Neural cell (in vitro differentiated cells): Measurements from ENCODE around the gene AGRN.

ENCODE experiments used
- EP300 ChIP-seq: fragments of 450-650 bp; conservative IDR thresholded peaks from 2 replicates; pipeline ENCODE4 v1.6.1; 2014; ENCODE audit warnings: antibody characterized with exemption, mild to moderate bottlenecking, moderate library complexity; ENCODE audit not compliant: poor library complexity, severe bottlenecking
- EZH2 ChIP-seq: fragments of 200-600, 300-800 bp; shearing (Covaris generic), sonication (generic); IDR thresholded peaks from 2 replicates; pipeline ENCODE4 v1.6.1; 2014; ENCODE audit warnings: antibody characterized with exemption, low read length, borderline replicate concordance, mild to moderate bottlenecking; ENCODE audit not compliant: insufficient read depth, poor library complexity, severe bottlenecking
- POLR2AphosphoS5 ChIP-seq: IDR thresholded peaks from 2 replicates; pipeline ENCODE4 v1.6.1; 2012
- TF ChIP-seq, protein P1 (sequence below): fragments of 450-650 bp; IDR thresholded peaks from 2 replicates; pipeline ENCODE4 v1.5.1; 2014; ENCODE audit warnings: antibody characterized with exemption, mild to moderate bottlenecking, moderate library complexity; ENCODE audit not compliant: poor library complexity, severe bottlenecking
- TF ChIP-seq, protein P2 (sequence below): IDR thresholded peaks from 2 replicates; pipeline ENCODE4 v1.6.1; 2012; ENCODE audit warnings: borderline replicate concordance

DNA sequence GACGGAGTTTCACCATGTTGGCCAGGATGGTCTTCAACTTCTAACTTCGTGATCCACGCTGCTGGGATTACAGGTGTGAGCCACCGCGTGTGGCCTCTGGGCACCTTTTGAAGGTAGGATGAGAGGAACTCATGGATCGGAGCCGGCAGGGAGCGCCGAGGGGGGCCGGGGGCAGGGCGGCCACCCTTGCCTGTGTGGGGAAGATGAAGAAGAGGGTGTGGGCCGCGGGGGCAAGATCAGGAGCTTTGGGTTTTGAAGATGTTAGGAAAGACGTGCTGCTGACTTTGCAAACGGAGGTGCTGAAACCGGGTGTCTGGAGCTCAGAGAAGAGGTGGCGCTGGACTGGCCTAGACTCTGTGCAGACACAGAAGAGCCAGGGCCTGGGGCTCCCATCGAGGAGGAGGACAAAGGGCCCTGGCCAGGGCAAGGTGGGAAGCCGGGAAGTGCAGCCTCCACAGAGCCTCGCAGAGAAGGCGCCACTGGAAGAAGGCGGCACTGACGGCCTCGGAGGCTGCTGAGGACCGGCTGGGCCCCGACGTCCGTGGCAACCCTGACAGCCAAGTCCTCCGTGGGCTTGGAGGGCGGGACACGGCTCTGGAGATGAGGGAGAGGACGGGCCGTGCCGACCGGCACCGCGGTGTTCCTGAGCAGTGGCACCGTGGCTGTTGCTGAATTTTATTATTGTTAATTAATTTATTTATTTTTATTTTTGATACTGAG is 40.5 kb downstream of the AGRN start:
- TF ChIP-seq, protein P1, sequence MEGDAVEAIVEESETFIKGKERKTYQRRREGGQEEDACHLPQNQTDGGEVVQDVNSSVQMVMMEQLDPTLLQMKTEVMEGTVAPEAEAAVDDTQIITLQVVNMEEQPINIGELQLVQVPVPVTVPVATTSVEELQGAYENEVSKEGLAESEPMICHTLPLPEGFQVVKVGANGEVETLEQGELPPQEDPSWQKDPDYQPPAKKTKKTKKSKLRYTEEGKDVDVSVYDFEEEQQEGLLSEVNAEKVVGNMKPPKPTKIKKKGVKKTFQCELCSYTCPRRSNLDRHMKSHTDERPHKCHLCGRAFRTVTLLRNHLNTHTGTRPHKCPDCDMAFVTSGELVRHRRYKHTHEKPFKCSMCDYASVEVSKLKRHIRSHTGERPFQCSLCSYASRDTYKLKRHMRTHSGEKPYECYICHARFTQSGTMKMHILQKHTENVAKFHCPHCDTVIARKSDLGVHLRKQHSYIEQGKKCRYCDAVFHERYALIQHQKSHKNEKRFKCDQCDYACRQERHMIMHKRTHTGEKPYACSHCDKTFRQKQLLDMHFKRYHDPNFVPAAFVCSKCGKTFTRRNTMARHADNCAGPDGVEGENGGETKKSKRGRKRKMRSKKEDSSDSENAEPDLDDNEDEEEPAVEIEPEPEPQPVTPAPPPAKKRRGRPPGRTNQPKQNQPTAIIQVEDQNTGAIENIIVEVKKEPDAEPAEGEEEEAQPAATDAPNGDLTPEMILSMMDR: no peak
- TF ChIP-seq POLR2AphosphoS5 (no peak), EZH2 (no peak), EP300 (no peak)
- TF ChIP-seq, protein P2, sequence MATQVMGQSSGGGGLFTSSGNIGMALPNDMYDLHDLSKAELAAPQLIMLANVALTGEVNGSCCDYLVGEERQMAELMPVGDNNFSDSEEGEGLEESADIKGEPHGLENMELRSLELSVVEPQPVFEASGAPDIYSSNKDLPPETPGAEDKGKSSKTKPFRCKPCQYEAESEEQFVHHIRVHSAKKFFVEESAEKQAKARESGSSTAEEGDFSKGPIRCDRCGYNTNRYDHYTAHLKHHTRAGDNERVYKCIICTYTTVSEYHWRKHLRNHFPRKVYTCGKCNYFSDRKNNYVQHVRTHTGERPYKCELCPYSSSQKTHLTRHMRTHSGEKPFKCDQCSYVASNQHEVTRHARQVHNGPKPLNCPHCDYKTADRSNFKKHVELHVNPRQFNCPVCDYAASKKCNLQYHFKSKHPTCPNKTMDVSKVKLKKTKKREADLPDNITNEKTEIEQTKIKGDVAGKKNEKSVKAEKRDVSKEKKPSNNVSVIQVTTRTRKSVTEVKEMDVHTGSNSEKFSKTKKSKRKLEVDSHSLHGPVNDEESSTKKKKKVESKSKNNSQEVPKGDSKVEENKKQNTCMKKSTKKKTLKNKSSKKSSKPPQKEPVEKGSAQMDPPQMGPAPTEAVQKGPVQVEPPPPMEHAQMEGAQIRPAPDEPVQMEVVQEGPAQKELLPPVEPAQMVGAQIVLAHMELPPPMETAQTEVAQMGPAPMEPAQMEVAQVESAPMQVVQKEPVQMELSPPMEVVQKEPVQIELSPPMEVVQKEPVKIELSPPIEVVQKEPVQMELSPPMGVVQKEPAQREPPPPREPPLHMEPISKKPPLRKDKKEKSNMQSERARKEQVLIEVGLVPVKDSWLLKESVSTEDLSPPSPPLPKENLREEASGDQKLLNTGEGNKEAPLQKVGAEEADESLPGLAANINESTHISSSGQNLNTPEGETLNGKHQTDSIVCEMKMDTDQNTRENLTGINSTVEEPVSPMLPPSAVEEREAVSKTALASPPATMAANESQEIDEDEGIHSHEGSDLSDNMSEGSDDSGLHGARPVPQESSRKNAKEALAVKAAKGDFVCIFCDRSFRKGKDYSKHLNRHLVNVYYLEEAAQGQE: no peak
